ENCODE results near the gene SLC25A21. TPM values are rescaled to one million over a fixed set of nuclear protein-coding genes. Genes with fewer than 3 reads are reported as not detected.

SLC25A21 gene
- polyA plus RNA-seq, 2 donors, result 0.53 to 0.74 TPM

DNA sequence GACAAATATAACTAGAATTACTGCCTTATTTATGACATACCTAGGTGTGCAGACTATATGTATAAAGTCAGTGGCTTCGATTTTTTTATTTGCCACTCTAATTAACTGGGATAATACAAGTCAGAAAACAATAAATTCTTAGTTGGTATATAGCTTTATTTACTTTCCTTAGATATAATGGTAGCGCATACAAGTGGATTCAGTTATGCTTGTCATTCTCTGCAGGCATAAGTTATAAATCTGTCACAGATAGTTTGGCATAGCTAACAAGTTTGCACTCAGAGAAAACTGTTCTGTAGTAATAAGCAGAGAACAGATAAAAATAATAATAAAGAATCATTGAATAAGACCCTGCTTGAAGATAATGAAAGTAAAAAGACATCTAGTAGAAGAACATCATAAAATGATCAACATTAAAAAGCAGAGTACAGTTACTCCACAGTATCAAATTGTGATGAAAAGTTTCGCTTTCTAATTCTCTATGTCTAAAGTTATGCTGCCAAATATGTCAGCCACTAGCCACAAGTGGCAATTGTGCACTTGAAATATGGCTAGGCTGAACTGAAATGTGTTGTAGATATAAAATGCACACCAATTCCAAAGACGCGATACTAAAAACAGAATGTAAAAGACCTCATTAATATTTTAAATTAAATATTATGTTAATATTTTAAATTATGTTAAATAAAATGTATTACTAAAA, 224.1 kb downstream of the SLC25A21 start:
- H3K27ac ChIP-seq (ENCODE audit: low read depth in 2 of 2, low read length in 1 of 2), result no peak overlapping the region
- peaks cover 0 to 3% of the 10 kb centered on the region in 2 donors for H3K4me1 ChIP-seq (ENCODE audit: control insufficient read depth in 2 of 2, insufficient read depth in 2 of 2, low read length in 1 of 2)
- no peaks in the 10 kb centered on the region for H3K36me3 ChIP-seq (ENCODE audit: control insufficient read depth in 2 of 2, insufficient read depth in 2 of 2, low read length in 1 of 2)
- H3K9me3 ChIP-seq (ENCODE audit: control insufficient read depth in 2 of 2, insufficient read depth in 1 of 2, low read depth in 1 of 2, low read length in 1 of 2), result no peaks in the 10 kb centered on the region
- H3K27me3 ChIP-seq (ENCODE audit: control insufficient read depth in 1 of 2, insufficient read depth in 2 of 2, low read length in 2 of 2), result no peaks in the 10 kb centered on the region
- no peak overlapping the region for H3K4me3 ChIP-seq (ENCODE audit: low read depth in 1 of 2, low read length in 2 of 2)
- 91 to 92% methylated on average over 5 of the region's 5 CpGs for WGBS, 2 donors

GRCh38 chr14:36947362-36947761, 225.0 kb downstream of the SLC25A21 start:
- Histone ChIP-seq H3K27ac (ENCODE audit: low read depth in 2 of 2, low read length in 1 of 2) (no peak overlapping the region), H3K9me3 (ENCODE audit: control insufficient read depth in 2 of 2, insufficient read depth in 1 of 2, low read depth in 1 of 2, low read length in 1 of 2) (no peaks in the 10 kb centered on the region), H3K4me3 (ENCODE audit: low read depth in 1 of 2, low read length in 2 of 2) (no peak overlapping the region), H3K27me3 (ENCODE audit: control insufficient read depth in 1 of 2, insufficient read depth in 2 of 2, low read length in 2 of 2) (no peaks in the 10 kb centered on the region), H3K4me1 (ENCODE audit: control insufficient read depth in 2 of 2, insufficient read depth in 2 of 2, low read length in 1 of 2) (peaks cover 0 to 3% of the 10 kb centered on the region in 2 donors), H3K36me3 (ENCODE audit: control insufficient read depth in 2 of 2, insufficient read depth in 2 of 2, low read length in 1 of 2) (no peaks in the 10 kb centered on the region)
- 53 to 59% methylated on average over 1 of the region's 1 CpG for WGBS, 2 donors

DNA sequence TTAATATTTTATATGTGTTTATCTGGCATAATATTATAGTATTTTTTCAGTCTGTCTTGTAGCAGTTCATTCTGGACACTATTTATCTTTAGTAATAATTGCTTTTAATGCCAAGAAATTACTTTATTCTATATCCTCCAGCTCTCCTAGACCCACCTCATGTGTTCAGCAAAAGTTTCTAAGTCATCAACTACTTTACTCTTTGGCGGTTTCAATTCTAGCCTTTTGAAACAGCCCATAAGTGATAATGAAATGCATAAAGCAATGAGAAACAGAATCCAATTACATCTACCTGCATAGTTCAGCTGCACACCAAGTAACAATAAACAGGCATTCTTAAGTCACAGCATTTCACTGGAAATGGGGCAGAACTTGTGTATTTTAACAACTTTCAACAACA, 225.5 kb downstream of the SLC25A21 start:
- no peaks in the 10 kb centered on the region for H3K27me3 ChIP-seq (ENCODE audit: control insufficient read depth in 1 of 2, insufficient read depth in 2 of 2, low read length in 2 of 2)
- H3K4me3 ChIP-seq (ENCODE audit: low read depth in 1 of 2, low read length in 2 of 2), result no peak overlapping the region
- no peak overlapping the region for H3K27ac ChIP-seq (ENCODE audit: low read depth in 2 of 2, low read length in 1 of 2)
- peaks cover 0 to 3% of the 10 kb centered on the region in 2 donors for H3K4me1 ChIP-seq (ENCODE audit: control insufficient read depth in 2 of 2, insufficient read depth in 2 of 2, low read length in 1 of 2)
- H3K36me3 ChIP-seq (ENCODE audit: control insufficient read depth in 2 of 2, insufficient read depth in 2 of 2, low read length in 1 of 2), result no peaks in the 10 kb centered on the region
- no peaks in the 10 kb centered on the region for H3K9me3 ChIP-seq (ENCODE audit: control insufficient read depth in 2 of 2, insufficient read depth in 1 of 2, low read depth in 1 of 2, low read length in 1 of 2)
- WGBS, 2 donors, result 95 to 100% methylated on average over 1 of the region's 1 CpG

DNA sequence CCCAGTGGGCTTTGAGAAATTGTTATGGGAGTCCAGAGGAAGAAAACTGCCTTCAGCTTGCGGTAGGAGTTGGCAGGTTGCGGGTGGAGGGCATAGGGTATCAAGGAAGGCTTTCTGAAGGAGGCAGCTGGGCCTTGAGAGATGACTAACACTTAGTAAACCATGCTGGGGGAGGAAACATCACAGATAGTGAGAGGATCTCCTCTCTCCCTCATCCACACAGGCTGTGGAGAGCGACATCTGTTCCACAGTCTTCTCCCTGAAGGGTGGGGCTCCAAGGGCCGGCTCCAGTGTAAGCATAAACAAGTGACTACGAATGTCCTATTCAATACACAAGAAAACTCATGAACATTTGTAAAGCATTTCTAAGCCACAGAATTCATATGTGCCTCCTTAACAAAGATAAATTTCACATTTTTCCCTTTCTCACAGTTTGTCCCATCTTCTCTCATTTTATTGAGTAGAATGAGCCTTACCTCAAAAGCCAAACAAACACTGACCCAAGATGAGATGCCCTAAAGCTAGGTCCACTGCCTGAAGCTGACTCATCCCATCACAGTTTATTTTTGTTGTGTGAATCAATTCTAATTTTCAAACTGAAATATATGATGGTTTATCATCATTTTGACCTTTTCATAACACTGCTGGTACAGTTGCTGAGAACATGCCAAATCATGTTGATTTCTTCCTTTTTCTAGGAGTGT, 227.9 kb downstream of the SLC25A21 start:
- Histone ChIP-seq H3K27me3 (ENCODE audit: control insufficient read depth in 1 of 2, insufficient read depth in 2 of 2, low read length in 2 of 2) (no peaks in the 10 kb centered on the region), H3K36me3 (ENCODE audit: control insufficient read depth in 2 of 2, insufficient read depth in 2 of 2, low read length in 1 of 2) (no peaks in the 10 kb centered on the region), H3K9me3 (ENCODE audit: control insufficient read depth in 2 of 2, insufficient read depth in 1 of 2, low read depth in 1 of 2, low read length in 1 of 2) (no peaks in the 10 kb centered on the region), H3K4me3 (ENCODE audit: low read depth in 1 of 2, low read length in 2 of 2) (no peak overlapping the region), H3K4me1 (ENCODE audit: control insufficient read depth in 2 of 2, insufficient read depth in 2 of 2, low read length in 1 of 2) (peaks cover 0 to 3% of the 10 kb centered on the region in 2 donors), H3K27ac (ENCODE audit: low read depth in 2 of 2, low read length in 1 of 2) (peak overlapping the region; percentile 17 to 47)
- WGBS, 2 donors, result 74 to 76% methylated on average over 5 of the region's 5 CpGs

- peaks cover 0 to 3% of the 10 kb centered on the region in 2 donors for H3K4me1 ChIP-seq (ENCODE audit: control insufficient read depth in 2 of 2, insufficient read depth in 2 of 2, low read length in 1 of 2)
- H3K36me3 ChIP-seq (ENCODE audit: control insufficient read depth in 2 of 2, insufficient read depth in 2 of 2, low read length in 1 of 2), result no peaks in the 10 kb centered on the region
- H3K27me3 ChIP-seq (ENCODE audit: control insufficient read depth in 1 of 2, insufficient read depth in 2 of 2, low read length in 2 of 2), result no peaks in the 10 kb centered on the region
- no peak overlapping the region for H3K4me3 ChIP-seq (ENCODE audit: low read depth in 1 of 2, low read length in 2 of 2)
- no peaks in the 10 kb centered on the region for H3K9me3 ChIP-seq (ENCODE audit: control insufficient read depth in 2 of 2, insufficient read depth in 1 of 2, low read depth in 1 of 2, low read length in 1 of 2)
- H3K27ac ChIP-seq (ENCODE audit: low read depth in 2 of 2, low read length in 1 of 2), result peak overlapping the region; percentile 10 to 67
- 46 to 61% methylated on average over 4 of the region's 4 CpGs for WGBS, 2 donors
These were observed 229.7 kb downstream of the SLC25A21 start for GRCh38 chr14:36942522-36943245.

DNA sequence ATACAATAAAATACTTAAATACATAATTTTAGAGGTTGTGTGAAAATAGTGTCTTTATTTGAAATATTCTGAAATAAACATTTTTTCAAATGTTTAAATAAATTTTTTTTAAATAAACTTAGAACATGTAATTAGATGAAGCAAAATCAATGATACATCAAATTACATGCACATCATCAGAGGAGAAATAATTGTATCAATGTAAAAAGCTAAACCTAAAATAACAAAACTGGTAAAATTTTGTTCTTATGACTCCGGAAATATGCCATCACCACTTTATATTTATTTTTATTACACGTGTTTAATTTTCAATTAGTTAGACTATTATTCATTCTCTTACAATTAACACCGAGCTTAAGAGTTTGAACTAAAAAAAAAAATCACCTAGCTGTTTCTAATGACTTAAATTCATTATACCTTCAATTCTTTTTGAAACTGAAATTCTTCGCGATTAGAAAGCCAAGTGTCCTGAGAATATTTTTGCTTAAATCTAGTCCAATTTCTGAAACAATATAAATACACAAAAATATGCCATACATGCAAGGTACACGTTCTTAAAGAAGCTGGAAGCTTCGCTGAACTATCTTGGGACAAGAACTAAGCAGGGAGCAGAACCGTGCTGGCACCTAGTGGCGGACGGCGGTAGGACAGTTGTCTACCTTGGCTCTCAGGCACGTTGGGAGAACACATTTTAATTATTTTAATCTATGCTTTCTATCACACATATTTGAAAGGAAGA, 230.5 kb downstream of the SLC25A21 start:
- Histone ChIP-seq H3K27me3 (ENCODE audit: control insufficient read depth in 1 of 2, insufficient read depth in 2 of 2, low read length in 2 of 2) (no peaks in the 10 kb centered on the region), H3K4me1 (ENCODE audit: control insufficient read depth in 2 of 2, insufficient read depth in 2 of 2, low read length in 1 of 2) (peaks cover 0 to 3% of the 10 kb centered on the region in 2 donors), H3K27ac (ENCODE audit: low read depth in 2 of 2, low read length in 1 of 2) (no peak overlapping the region), H3K36me3 (ENCODE audit: control insufficient read depth in 2 of 2, insufficient read depth in 2 of 2, low read length in 1 of 2) (no peaks in the 10 kb centered on the region), H3K9me3 (ENCODE audit: control insufficient read depth in 2 of 2, insufficient read depth in 1 of 2, low read depth in 1 of 2, low read length in 1 of 2) (no peaks in the 10 kb centered on the region), H3K4me3 (ENCODE audit: low read depth in 1 of 2, low read length in 2 of 2) (no peak overlapping the region)
- 8 to 11% methylated on average over 12 of the region's 12 CpGs for WGBS, 2 donors

- WGBS, 2 donors, result 44 to 48% methylated on average over 4 of the region's 4 CpGs
- no peak overlapping the region for H3K27ac ChIP-seq (ENCODE audit: low read depth in 2 of 2, low read length in 1 of 2)
- H3K36me3 ChIP-seq (ENCODE audit: control insufficient read depth in 2 of 2, insufficient read depth in 2 of 2, low read length in 1 of 2), result no peaks in the 10 kb centered on the region
- H3K9me3 ChIP-seq (ENCODE audit: control insufficient read depth in 2 of 2, insufficient read depth in 1 of 2, low read depth in 1 of 2, low read length in 1 of 2), result no peaks in the 10 kb centered on the region
- no peaks in the 10 kb centered on the region for H3K27me3 ChIP-seq (ENCODE audit: control insufficient read depth in 1 of 2, insufficient read depth in 2 of 2, low read length in 2 of 2)
- H3K4me1 ChIP-seq (ENCODE audit: control insufficient read depth in 2 of 2, insufficient read depth in 2 of 2, low read length in 1 of 2), result peaks cover 0 to 3% of the 10 kb centered on the region in 2 donors
- no peak overlapping the region for H3K4me3 ChIP-seq (ENCODE audit: low read depth in 1 of 2, low read length in 2 of 2)
These were observed 231.9 kb downstream of the SLC25A21 start for GRCh38 chr14:36940476-36940875.

- no peaks in the 10 kb centered on the region for H3K36me3 ChIP-seq (ENCODE audit: control insufficient read depth in 2 of 2, insufficient read depth in 2 of 2, low read length in 1 of 2)
- peak overlapping the region in 1 of 2 donors; percentile 11 for H3K4me3 ChIP-seq (ENCODE audit: low read depth in 1 of 2, low read length in 2 of 2)
- H3K27ac ChIP-seq (ENCODE audit: low read depth in 2 of 2, low read length in 1 of 2), result no peak overlapping the region
- no peaks in the 10 kb centered on the region for H3K9me3 ChIP-seq (ENCODE audit: control insufficient read depth in 2 of 2, insufficient read depth in 1 of 2, low read depth in 1 of 2, low read length in 1 of 2)
- H3K27me3 ChIP-seq (ENCODE audit: control insufficient read depth in 1 of 2, insufficient read depth in 2 of 2, low read length in 2 of 2), result no peaks in the 10 kb centered on the region
- 64 to 72% methylated on average over 2 of the region's 2 CpGs for WGBS, 2 donors
- H3K4me1 ChIP-seq (ENCODE audit: control insufficient read depth in 2 of 2, insufficient read depth in 2 of 2, low read length in 1 of 2), result peaks cover 0 to 2% of the 10 kb centered on the region in 2 donors
These were observed 233.1 kb downstream of the SLC25A21 start for GRCh38 chr14:36939265-36939664.

- H3K9me3 ChIP-seq (ENCODE audit: control insufficient read depth in 2 of 2, insufficient read depth in 1 of 2, low read depth in 1 of 2, low read length in 1 of 2), result no peaks in the 10 kb centered on the region
- no peaks in the 10 kb centered on the region for H3K4me1 ChIP-seq (ENCODE audit: control insufficient read depth in 2 of 2, insufficient read depth in 2 of 2, low read length in 1 of 2)
- no peak overlapping the region for H3K4me3 ChIP-seq (ENCODE audit: low read depth in 1 of 2, low read length in 2 of 2)
- H3K36me3 ChIP-seq (ENCODE audit: control insufficient read depth in 2 of 2, insufficient read depth in 2 of 2, low read length in 1 of 2), result no peaks in the 10 kb centered on the region
- no peak overlapping the region for H3K27ac ChIP-seq (ENCODE audit: low read depth in 2 of 2, low read length in 1 of 2)
- no peaks in the 10 kb centered on the region for H3K27me3 ChIP-seq (ENCODE audit: control insufficient read depth in 1 of 2, insufficient read depth in 2 of 2, low read length in 2 of 2)
These were observed 233.7 kb downstream of the SLC25A21 start for GRCh38 chr14:36938678-36939077.

Data from esophagus (tissue), 2 donors.